Mesothelial cell of epicardium (in vitro differentiated cells): ENCODE results near the gene SYNE3. TPM values are rescaled to one million over a fixed set of nuclear protein-coding genes. Genes with fewer than 3 reads are reported as not detected.
A peak's percentile ranks its signal among the peaks of the same experiment; 100 is the strongest.

ENCODE experiments used
- DNase-seq, 2 experiments: peaks; one replicate each; pipeline ENCODE4 v3.0.0; 2021; ENCODE audit warnings: low spot score in 2 of 2; ENCODE audit not compliant: unreplicated experiment in 2 of 2
- H3K27ac Mint-ChIP-seq: 2 replicates; pipeline ENCODE4 v1.8.0; 2021; ENCODE audit warnings: mixed read lengths
- H3K27me3 Mint-ChIP-seq: 2 replicates; pipeline ENCODE4 v1.8.0; 2021; ENCODE audit warnings: low read depth, mixed read lengths
- H3K36me3 Mint-ChIP-seq: 2 replicates; pipeline ENCODE4 v1.8.0; 2021; ENCODE audit warnings: mixed read lengths
- H3K4me1 Mint-ChIP-seq: 2 replicates; pipeline ENCODE4 v1.8.0; 2021; ENCODE audit warnings: mixed read lengths
- H3K4me3 Mint-ChIP-seq: 2 replicates; pipeline ENCODE4 v1.8.0; 2021; ENCODE audit warnings: mild to moderate bottlenecking, moderate library complexity, mixed read lengths
- H3K9me3 Mint-ChIP-seq: 2 replicates; pipeline ENCODE4 v1.8.0; 2021; ENCODE audit warnings: mixed read lengths
- CTCF ChIP-seq: fragments of 200-600 bp; sonication (generic); IDR thresholded peaks from one replicate; pipeline ENCODE4 v1.5.0; 2021; ENCODE audit warnings: antibody characterized with exemption; ENCODE audit not compliant: unreplicated experiment
- total RNA-seq: library from RNA; stranded (reverse); gene quantifications from 3 replicates; pipeline ENCODE4 v1.2.1, GENCODE V29; 2021

SYNE3 gene
- total RNA-seq, 1 donor from 2014 or later: 1.9 TPM

GRCh38 chr14:95496111-95496681 is 20.3 kb downstream of the SYNE3 start:
- H3K27ac Mint-ChIP-seq: peak overlapping the region; percentile 31
- peaks cover 9% of the 10 kb centered on the region for H3K4me1 Mint-ChIP-seq
- H3K9me3 Mint-ChIP-seq: peaks cover 12% of the 10 kb centered on the region
- peaks cover 18% of the 10 kb centered on the region for H3K27me3 Mint-ChIP-seq
- no peak for TF ChIP-seq CTCF
- H3K36me3 Mint-ChIP-seq: no peaks in the 10 kb centered on the region
- no peak overlapping the region for H3K4me3 Mint-ChIP-seq
- DNase-seq: no peak

GRCh38 chr14:95495538-95496025 is 20.9 kb downstream of the SYNE3 start:
- Mint-ChIP-seq H3K9me3 (peaks cover 14% of the 10 kb centered on the region), H3K27me3 (peaks cover 12% of the 10 kb centered on the region), H3K27ac (no peak overlapping the region), H3K4me3 (no peak overlapping the region), H3K36me3 (no peaks in the 10 kb centered on the region), H3K4me1 (peaks cover 9% of the 10 kb centered on the region)
- no peak for TF ChIP-seq CTCF
- DNase-seq: no peak

- no peak for DNase-seq
- TF ChIP-seq CTCF: no peak
- H3K36me3 Mint-ChIP-seq: no peaks in the 10 kb centered on the region
- peaks cover 14% of the 10 kb centered on the region for H3K9me3 Mint-ChIP-seq
- H3K27ac Mint-ChIP-seq: no peak overlapping the region
- H3K27me3 Mint-ChIP-seq: peaks cover 10% of the 10 kb centered on the region
- H3K4me1 Mint-ChIP-seq: peaks cover 9% of the 10 kb centered on the region
- H3K4me3 Mint-ChIP-seq: no peak overlapping the region
Observed at GRCh38 chr14:95495076-95495475, 21.4 kb downstream of the SYNE3 start.

- H3K27me3 Mint-ChIP-seq: peaks cover 10% of the 10 kb centered on the region
- H3K27ac Mint-ChIP-seq: no peak overlapping the region
- no peak for TF ChIP-seq CTCF
- peaks cover 14% of the 10 kb centered on the region for H3K9me3 Mint-ChIP-seq
- no peak for DNase-seq
- H3K4me3 Mint-ChIP-seq: no peak overlapping the region
- H3K4me1 Mint-ChIP-seq: peaks cover 9% of the 10 kb centered on the region
- H3K36me3 Mint-ChIP-seq: no peaks in the 10 kb centered on the region
Observed at GRCh38 chr14:95494456-95494855, 22.0 kb downstream of the SYNE3 start.

- Mint-ChIP-seq H3K9me3 (peaks cover 14% of the 10 kb centered on the region), H3K4me3 (no peak overlapping the region), H3K4me1 (peaks cover 9% of the 10 kb centered on the region), H3K27ac (no peak overlapping the region), H3K27me3 (peaks cover 8% of the 10 kb centered on the region), H3K36me3 (no peaks in the 10 kb centered on the region)
- TF ChIP-seq CTCF: no peak
- no peak for DNase-seq
Observed at GRCh38 chr14:95493976-95494375, 22.5 kb downstream of the SYNE3 start.
